K562 (cell line): ENCODE data around the gene MPPED1. TPM values are rescaled to one million over a fixed set of nuclear protein-coding genes. Genes with fewer than 3 reads are reported as not detected.

Experiments
- ATAC-seq: fragments of 200-7000 bp; cut with Tn5 transposase; 3 replicates; pipeline ENCODE4 v1.9.1; 2020; ENCODE audit warnings: moderate library complexity
- BruUV-seq: library from RNA; stranded (reverse); fragments of 400-500 nt; replicated peaks from 2 replicates; lab custom pipeline; 2021; lab: Mats Ljungman, UMichigan
- CTCF ChIA-PET: fragments of 300-600 bp; formaldehyde crosslinking; extraction: SDS; loops from one replicate; lab custom pipeline; 2021; ENCODE audit warnings: low intra/inter-chr PET ratio; lab: Yijun Ruan, JAX
- POLR2A ChIA-PET: fragments of 300-600, 350-650 bp; sonication (Branson Sonifier 250); formaldehyde crosslinking; extraction: SDS; loops from one replicate; lab custom pipeline; 2021; ENCODE audit warnings: antibody characterized with exemption, inconsistent platforms; lab: Yijun Ruan, JAX
- DNase-seq, 4 experiments: peaks; one replicate each; pipeline versions ENCODE4 v3.0.0 to v3.0.0-alpha.2; 2011 to 2018; ENCODE audit warnings: low spot score in 3 of 4, mixed read lengths in 3 of 4; ENCODE audit errors: extremely low read depth in 1 of 4
- FAIRE-seq: peaks from 2 replicates; lab custom pipeline; 2011; peaks lifted over from hg19 to GRCh38; lab: Jason Lieb, UNC
- H2AFZ ChIP-seq: 2 replicates; pipeline ENCODE4 v1.6.0; 2011; ENCODE audit warnings: low read depth, low read length, control low read depth, inconsistent platforms
- H3K27ac ChIP-seq: fragments of 200-600 bp; 3 replicates; pipeline ENCODE4 v1.8.0; 2011; ENCODE audit warnings: low read depth, mild to moderate bottlenecking, control low read depth, inconsistent platforms, low read length, moderate library complexity, mixed read lengths; ENCODE audit errors: extremely low read depth
- H3K27me3 ChIP-seq, 2 experiments: fragments of 300-600 bp in 1 of 2; 2 replicates in 1 of 2; 3 replicates in 1 of 2; pipeline versions ENCODE4 v1.6.0 to v1.8.0; 2011; ENCODE audit warnings: inconsistent platforms in 2 of 2, low read length in 2 of 2, mild to moderate bottlenecking in 1 of 2, mixed read lengths in 1 of 2, moderate library complexity in 1 of 2; ENCODE audit not compliant: control insufficient read depth in 2 of 2, insufficient read depth in 2 of 2
- H3K36me3 ChIP-seq: fragments of 300-600 bp; 3 replicates; pipeline ENCODE4 v1.8.0; 2011; ENCODE audit warnings: mild to moderate bottlenecking, low read length, inconsistent platforms; ENCODE audit not compliant: control insufficient read depth, insufficient read depth
- H3K4me1 ChIP-seq, 2 experiments: fragments of 200-600 bp in 1 of 2; replicated peaks in 1 of 2; 2 replicates in 1 of 2; 3 replicates in 1 of 2; pipeline versions ENCODE4 v1.5.1 to v1.8.0; 2011; ENCODE audit warnings: inconsistent platforms in 2 of 2, low read length in 2 of 2, mild to moderate bottlenecking in 1 of 2, mixed read lengths in 1 of 2, moderate library complexity in 1 of 2; ENCODE audit not compliant: control insufficient read depth in 2 of 2, insufficient read depth in 2 of 2
- H3K4me2 ChIP-seq: 2 replicates; pipeline ENCODE4 v1.6.1; 2011; ENCODE audit warnings: low read length, control low read depth, inconsistent platforms, mixed read lengths; ENCODE audit not compliant: insufficient read depth
- H3K4me3 ChIP-seq: fragments of 200-600 bp; sonication (generic), shearing (Covaris generic); 2 replicates; pipeline ENCODE4 v1.5.1; 2016; ENCODE audit warnings: control low read depth, inconsistent platforms
- H3K79me2 ChIP-seq: fragments of 200-600 bp; 3 replicates; pipeline ENCODE4 v1.8.0; 2011; ENCODE audit warnings: low read length, inconsistent platforms; ENCODE audit not compliant: control insufficient read depth, insufficient read depth
- H3K9ac ChIP-seq, 2 experiments: 2 replicates each; pipeline versions ENCODE4 v1.6.0 to v1.6.1; 2011; ENCODE audit warnings: low read depth in 2 of 2, low read length in 2 of 2, control low read depth in 1 of 2, inconsistent platforms in 1 of 2, mild to moderate bottlenecking in 1 of 2, mixed read lengths in 1 of 2; ENCODE audit not compliant: insufficient read depth in 1 of 2
- H3K9me1 ChIP-seq: one replicate; pipeline ENCODE4 v1.6.0; 2011; ENCODE audit warnings: inconsistent platforms, mild to moderate bottlenecking, low read length, moderate library complexity; ENCODE audit not compliant: control insufficient read depth, insufficient read depth
- H3K9me3 ChIP-seq: replicated peaks from 2 replicates; pipeline ENCODE4 v1.5.1; 2011; ENCODE audit warnings: low read depth, low read length, inconsistent platforms; ENCODE audit not compliant: control insufficient read depth, insufficient read depth
- H4K20me1 ChIP-seq: replicated peaks from 2 replicates; pipeline ENCODE4 v1.6.1; 2011; ENCODE audit warnings: low read length, inconsistent platforms, mixed read lengths; ENCODE audit not compliant: control insufficient read depth, insufficient read depth
- AFF1 ChIP-seq, 2 experiments: fragments of 450-650 bp; IDR thresholded peaks; 2 replicates each; pipeline ENCODE4 v1.6.1; 2018; ENCODE audit warnings: mild to moderate bottlenecking in 2 of 2, low read depth in 1 of 2; ENCODE audit not compliant: partially characterized antibody in 2 of 2
- NFXL1 ChIP-seq: fragments of 450-650 bp; formaldehyde crosslinking; IDR thresholded peaks from 2 replicates; pipeline ENCODE4 v1.4.0; 2021; ENCODE audit warnings: mild to moderate bottlenecking
- NR4A1 ChIP-seq, 2 experiments: fragments of 250-450 bp in 1 of 2; fragments of 450-650 bp in 1 of 2; sonication (Bioruptor Pico) in 1 of 2; IDR thresholded peaks; 2 replicates each; pipeline versions ENCODE4 v1.4.0 to v1.6.1; 2016 to 2020; ENCODE audit warnings: mild to moderate bottlenecking in 2 of 2, missing compliant biosample characterization in 1 of 2, missing genetic modification characterization in 1 of 2, moderate library complexity in 1 of 2
- POU5F1 ChIP-seq: fragments of 150-350 bp; IDR thresholded peaks from 2 replicates; pipeline ENCODE4 v1.6.1; 2014; ENCODE audit warnings: borderline replicate concordance, low read length, low read depth, mild to moderate bottlenecking; ENCODE audit not compliant: partially characterized antibody
- RBM15 ChIP-seq: fragments of 200-400 bp; formaldehyde crosslinking; IDR thresholded peaks from 2 replicates; pipeline ENCODE4 v1.6.1; 2018; ENCODE audit warnings: mild to moderate bottlenecking, low read length, moderate library complexity; ENCODE audit not compliant: insufficient read depth
- RBM22 ChIP-seq: fragments of 200-400 bp; formaldehyde crosslinking; IDR thresholded peaks from 2 replicates; pipeline ENCODE4 v1.6.1; 2018; ENCODE audit warnings: low read length, low read depth; ENCODE audit not compliant: poor library complexity, severe bottlenecking
- TSC22D4 ChIP-seq: fragments of 450-650 bp; IDR thresholded peaks from 2 replicates; pipeline ENCODE4 v1.6.1; 2016; ENCODE audit warnings: missing genetic modification characterization, missing biosample characterization, control low read depth
- U2AF1 ChIP-seq: fragments of 200-400 bp; formaldehyde crosslinking; optimal IDR thresholded peaks from 2 replicates; pipeline ENCODE3; 2017; ENCODE audit warnings: mild to moderate bottlenecking, low read depth, low read length, moderate library complexity
- ZKSCAN1 ChIP-seq: fragments of 150-350 bp; IDR thresholded peaks from 2 replicates; pipeline ENCODE4 v1.6.1; 2016; ENCODE audit warnings: low read depth, low read length
- ZNF277 ChIP-seq: fragments of 250-450 bp; sonication (Bioruptor Pico); IDR thresholded peaks from 2 replicates; pipeline ENCODE4 v1.8.0; 2022; ENCODE audit warnings: inconsistent platforms, mild to moderate bottlenecking, moderate library complexity, borderline replicate concordance
- ZNF699 ChIP-seq: fragments of 250-450 bp; sonication (Bioruptor Pico); IDR thresholded peaks from 2 replicates; pipeline ENCODE4 v1.8.0; 2021; ENCODE audit warnings: mild to moderate bottlenecking, moderate library complexity; ENCODE audit not compliant: insufficient replicate concordance
- WGBS: fragments of 100-300 bp; shearing (Covaris generic); methylation state at CpG from one replicate; pipeline ENCODE4 v1.1.6; 2016; ENCODE audit warnings: low coverage, mixed read lengths; ENCODE audit not compliant: insufficient coverage; ENCODE audit errors: missing lambda C conversion rate; 5-methylcytosine and 5-hydroxymethylcytosine counted together
- in situ Hi-C: fragments of 300-500 bp; cut with MboI; formaldehyde crosslinking; loops from 4 replicates; pipeline ENCODE4 v1.15.0; 2018; ENCODE audit warnings: inconsistent platforms, mixed read lengths
- intact Hi-C: fragments of 100-400 bp; cut with micrococcal nuclease; formaldehyde crosslinking; loops from 2 replicates; pipeline ENCODE4 v1.14.2; 2022
- polyA plus RNA-seq, 8 experiments: library from polyadenylated mRNA; depleted of rRNA in 4 of 8; stranded (reverse) in 5 of 8; unstranded in 3 of 8; fragments of >200 nt; fragmentation: Nextera tagmentation in 2 of 8; fragmentation: Illumina TruSeq in 1 of 8; extraction: Ambion mirVana in 2 of 8; extraction: Trizol in 1 of 8; gene quantifications; 2 replicates each; pipeline versions ENCODE4 v1.2.1 to v1.2.3, GENCODE V29; 2011 to 2014; ENCODE audit warnings: inconsistent platforms in 1 of 8, missing spikeins in 1 of 8
- total RNA-seq, 7 experiments: library from RNA; depleted of rRNA in 6 of 7; stranded (reverse); fragments of >200 nt in 6 of 7; fragmentation: Illumina TruSeq in 2 of 7; extraction: Trizol in 2 of 7; gene quantifications; 2 replicates each; pipeline versions ENCODE4 v1.2.1 to v1.2.3, GENCODE V29; 2011 to 2021; ENCODE audit warnings: low replicate concordance in 1 of 7

MPPED1 gene
- total and polyA plus RNA-seq, 9 of the 15 experiments (the other 6 are each of a cell fraction or from before 2014, with no cell fraction given): not detected

DNA sequence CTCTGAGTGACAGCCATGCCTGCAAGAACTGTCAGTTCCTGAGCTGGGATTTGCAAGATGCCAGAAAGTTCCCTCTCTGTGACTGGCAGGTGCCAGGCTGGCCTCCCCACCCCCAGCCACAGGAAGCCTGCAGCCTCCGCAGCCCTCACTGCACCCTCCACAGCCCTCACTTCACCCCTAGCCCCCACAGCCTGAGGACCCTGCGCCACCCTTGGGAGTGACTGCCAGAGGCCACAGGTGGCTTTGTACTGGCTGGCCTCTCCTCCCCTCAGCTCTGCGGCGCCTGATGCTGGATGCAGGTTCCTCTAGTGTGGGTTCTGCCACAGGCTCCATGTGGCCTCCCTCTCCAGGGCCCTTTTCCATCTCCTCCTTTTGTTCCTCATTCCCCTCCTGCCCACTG, 28.7 kb downstream of the MPPED1 start:
- DNase-seq (no peak), ATAC-seq (no peak), FAIRE-seq (no peak)
- H3K9me3 ChIP-seq: no peaks in the 10 kb centered on the region
- H3K27ac ChIP-seq: no peak overlapping the region
- no peak overlapping the region for H3K4me2 ChIP-seq
- intact Hi-C loops: no loop called here
- H4K20me1 ChIP-seq: no peaks in the 10 kb centered on the region
- H3K4me1 ChIP-seq: no peaks in the 10 kb centered on the region; a peak in 1 of 5 replicates
- in situ Hi-C loops: no loop called here
- H3K9ac ChIP-seq: no peak overlapping the region
- no TSS peak for BruUV-seq
- no peaks in the 10 kb centered on the region for H3K79me2 ChIP-seq
- ChIA-PET POLR2A (no interaction called here), CTCF (no interaction called here)
- WGBS: 0% methylated on average over 2 of the region's 4 CpGs
- no peak overlapping the region for H3K4me3 ChIP-seq
- H3K27me3 ChIP-seq: peaks cover 0 to 15% of the 10 kb centered on the region in 2 experiments; a peak in 1 of 5 replicates
- no peaks in the 10 kb centered on the region for H3K9me1 ChIP-seq
- no peak overlapping the region for H2AFZ ChIP-seq
- H3K36me3 ChIP-seq: no peaks in the 10 kb centered on the region
- TF ChIP-seq ZNF699: no peak
- no peak for TF ChIP-seq RBM15
- no peak for TF ChIP-seq TSC22D4 (tag)
- TF ChIP-seq ZKSCAN1: no peak
- no peak for TF ChIP-seq U2AF1
- TF ChIP-seq RBM22: no peak
- TF ChIP-seq NFXL1: no peak
- no peak for TF ChIP-seq AFF1 (IDR thresholded peaks at IDR 0.05; ENCODE audit: low read depth in 1 of 2, partially characterized antibody in 2 of 2)
- TF ChIP-seq NR4A1 (CRISPR knock-in tag; IDR thresholded peaks at IDR 0.05): no peak
- no peak for TF ChIP-seq NR4A1 (tag; IDR thresholded peaks at IDR 0.05)
- TF ChIP-seq POU5F1: no peak
- no peak for TF ChIP-seq ZNF277 (CRISPR knock-in tag)
- TF ChIP-seq, all 486 proteins: peak for 0
